OCI-LY7 (cell line): ENCODE measurements around the gene REEP6. TPM values are rescaled to one million over a fixed set of nuclear protein-coding genes. Genes with fewer than 3 reads are reported as not detected.

Experiments used
- BruUV-seq: library from RNA; stranded (reverse); fragments of 400-500 nt; replicated peaks from 2 replicates; lab custom pipeline; 2021; lab: Mats Ljungman, UMichigan
- CTCF ChIA-PET: fragments of 300-600 bp; sonication (Branson Sonifier 250); formaldehyde crosslinking; loops from one replicate; lab custom pipeline; 2022; ENCODE audit warnings: antibody characterized with exemption; ENCODE audit not compliant: unreplicated experiment; lab: Charles Lee
- POLR2A ChIA-PET: fragments of 300-600 bp; sonication (Branson Sonifier 250); formaldehyde crosslinking; loops from one replicate; lab custom pipeline; 2022; ENCODE audit warnings: antibody characterized with exemption; lab: Charles Lee
- DNase-seq: peaks from one replicate; pipeline ENCODE4 v3.0.0-alpha.2; 2015; ENCODE audit warnings: low spot score
- H2AFZ ChIP-seq: fragments of 200-600 bp; sonication (generic), shearing (Covaris generic); 2 replicates; pipeline ENCODE4 v1.6.1; 2014; ENCODE audit warnings: mild to moderate bottlenecking, antibody characterized with exemption, low read length, moderate library complexity
- H3K27ac ChIP-seq: fragments of 200-600 bp; sonication (generic); 2 replicates; pipeline ENCODE4 v1.5.1; 2014; ENCODE audit warnings: mixed run types, low read depth, mild to moderate bottlenecking, moderate library complexity, low read length, inconsistent platforms; ENCODE audit not compliant: poor library complexity, severe bottlenecking
- H3K36me3 ChIP-seq: fragments of 200-600 bp; sonication (generic); 2 replicates; pipeline ENCODE4 v1.6.1; 2014; ENCODE audit warnings: mild to moderate bottlenecking, antibody characterized with exemption, low read length, moderate library complexity, mixed read lengths; ENCODE audit not compliant: insufficient read depth
- H3K4me1 ChIP-seq: fragments of 200-600 bp; sonication (generic); 2 replicates; pipeline ENCODE4 v1.5.1; 2014; ENCODE audit warnings: mild to moderate bottlenecking, low read length; ENCODE audit not compliant: insufficient read depth, poor library complexity, severe bottlenecking
- H3K4me2 ChIP-seq: fragments of 200-600 bp; sonication (generic); 2 replicates; pipeline ENCODE4 v1.6.1; 2014; ENCODE audit warnings: mild to moderate bottlenecking, low read length
- H3K4me3 ChIP-seq: fragments of 200-600 bp; sonication (generic); 2 replicates; pipeline ENCODE4 v1.5.1; 2014; ENCODE audit warnings: mild to moderate bottlenecking, low read depth, low read length; ENCODE audit not compliant: poor library complexity, severe bottlenecking
- H3K79me2 ChIP-seq: fragments of 200-600 bp; sonication (generic); 2 replicates; pipeline ENCODE4 v1.6.1; 2016; ENCODE audit warnings: low read depth, mild to moderate bottlenecking, low read length, moderate library complexity, mixed read lengths; ENCODE audit not compliant: insufficient read depth
- H3K9me2 ChIP-seq: fragments of 200-600 bp; sonication (generic); 2 replicates; pipeline ENCODE4 v1.6.1; 2016; ENCODE audit warnings: mild to moderate bottlenecking, low read length, mixed read lengths; ENCODE audit not compliant: insufficient read depth
- H3K9me3 ChIP-seq: fragments of 200-600 bp; sonication (generic); 2 replicates; pipeline ENCODE4 v1.6.1; 2014; ENCODE audit warnings: mild to moderate bottlenecking, mixed run types, low read length, mixed read lengths
- H4K20me1 ChIP-seq: fragments of 200-600 bp; sonication (generic); 2 replicates; pipeline ENCODE4 v1.6.1; 2014; ENCODE audit warnings: mild to moderate bottlenecking, antibody characterized with exemption, low read length, moderate library complexity, mixed read lengths; ENCODE audit not compliant: insufficient read depth
- EZH2phosphoT487 ChIP-seq: fragments of 200-600 bp; sonication (generic); IDR thresholded peaks from 2 replicates; pipeline ENCODE4 v1.6.1; 2018; ENCODE audit warnings: low read depth, borderline replicate concordance, mild to moderate bottlenecking, mixed run types, antibody characterized with exemption, low read length, moderate library complexity, mixed read lengths
- intact Hi-C: fragments of 100-400 bp; cut with micrococcal nuclease; formaldehyde crosslinking; loops from one replicate; pipeline ENCODE4 v1.10.0; 2022; ENCODE audit not compliant: unreplicated experiment
- total RNA-seq, 2 experiments: library from RNA; depleted of rRNA in 1 of 2; stranded (reverse); fragments of >200 nt in 1 of 2; shearing (Covaris generic) in 1 of 2; gene quantifications; 2 replicates each; pipeline ENCODE4 v1.2.3, GENCODE V29; 2014 to 2022
- TF ChIP-seq, protein P1 (sequence below): fragments of 200-600 bp; sonication (generic); conservative IDR thresholded peaks from 2 replicates; pipeline ENCODE4 v1.5.1; 2014; ENCODE audit warnings: mild to moderate bottlenecking, antibody characterized with exemption, low read length, moderate library complexity, mixed read lengths

The REEP6 gene
- total RNA-seq, 2 experiments from 2014 or later: 1.3 to 3.6 TPM

DNA sequence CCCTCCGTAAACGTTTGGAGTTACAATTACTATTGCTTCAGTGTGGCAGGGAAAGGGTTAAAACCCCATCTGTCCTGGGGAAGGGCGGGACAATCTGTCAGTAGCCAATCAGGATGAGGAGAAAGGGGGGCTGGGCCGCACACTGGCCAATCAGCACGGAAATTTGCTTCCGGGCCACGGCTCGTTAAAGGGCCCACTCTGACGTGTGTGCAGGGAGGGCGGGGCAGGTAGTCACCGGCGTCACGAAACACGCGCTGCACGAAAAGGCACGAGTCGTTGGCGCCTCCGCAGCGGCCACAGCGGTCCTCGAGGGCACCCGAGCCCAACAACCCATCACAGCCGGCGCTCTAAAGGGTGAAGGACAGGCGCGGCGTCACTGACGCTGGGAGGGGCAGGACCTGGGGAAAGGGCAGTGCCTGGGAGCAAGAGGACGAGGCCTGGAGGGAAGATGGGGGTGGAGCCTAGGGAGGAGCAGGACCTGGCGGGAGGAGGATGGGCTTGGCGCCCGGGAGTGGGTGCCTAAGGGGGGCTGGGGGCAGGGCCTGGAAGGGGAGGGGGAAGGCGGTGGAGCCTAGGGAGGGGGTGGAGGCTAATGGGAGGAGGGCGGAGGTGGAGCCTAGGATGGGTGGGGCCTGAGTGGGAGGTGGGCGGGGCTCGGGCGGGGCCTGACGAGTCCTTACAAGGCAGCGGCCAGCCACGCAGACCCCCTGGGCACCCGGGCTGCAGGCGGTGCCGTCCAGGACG lies 17.0 kb downstream of the REEP6 start:
- intact Hi-C loops: no loop called here
- DNase-seq: peak; percentile 97
- no peaks in the 10 kb centered on the region for H4K20me1 ChIP-seq
- no peak for TF ChIP-seq EZH2phosphoT487
- TF ChIP-seq, protein P1, sequence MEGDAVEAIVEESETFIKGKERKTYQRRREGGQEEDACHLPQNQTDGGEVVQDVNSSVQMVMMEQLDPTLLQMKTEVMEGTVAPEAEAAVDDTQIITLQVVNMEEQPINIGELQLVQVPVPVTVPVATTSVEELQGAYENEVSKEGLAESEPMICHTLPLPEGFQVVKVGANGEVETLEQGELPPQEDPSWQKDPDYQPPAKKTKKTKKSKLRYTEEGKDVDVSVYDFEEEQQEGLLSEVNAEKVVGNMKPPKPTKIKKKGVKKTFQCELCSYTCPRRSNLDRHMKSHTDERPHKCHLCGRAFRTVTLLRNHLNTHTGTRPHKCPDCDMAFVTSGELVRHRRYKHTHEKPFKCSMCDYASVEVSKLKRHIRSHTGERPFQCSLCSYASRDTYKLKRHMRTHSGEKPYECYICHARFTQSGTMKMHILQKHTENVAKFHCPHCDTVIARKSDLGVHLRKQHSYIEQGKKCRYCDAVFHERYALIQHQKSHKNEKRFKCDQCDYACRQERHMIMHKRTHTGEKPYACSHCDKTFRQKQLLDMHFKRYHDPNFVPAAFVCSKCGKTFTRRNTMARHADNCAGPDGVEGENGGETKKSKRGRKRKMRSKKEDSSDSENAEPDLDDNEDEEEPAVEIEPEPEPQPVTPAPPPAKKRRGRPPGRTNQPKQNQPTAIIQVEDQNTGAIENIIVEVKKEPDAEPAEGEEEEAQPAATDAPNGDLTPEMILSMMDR: no peak
- H3K4me1 ChIP-seq: peaks cover 4% of the 10 kb centered on the region
- POLR2A ChIA-PET: interaction anchor here (0.5 to 0.6 kb wide), 2 partner anchors 114 to 162 kb away, joined by 3 to 4 read pairs; no protein-coding TSS in a partner anchor
- no TSS peak for BruUV-seq
- peak overlapping the region; percentile 67 for H3K27ac ChIP-seq
- H3K36me3 ChIP-seq: no peaks in the 10 kb centered on the region
- peak overlapping the region; percentile 81 for H3K4me2 ChIP-seq
- H2AFZ ChIP-seq: peak overlapping the region; percentile 86
- H3K4me3 ChIP-seq: peak overlapping the region; percentile 68
- CTCF ChIA-PET: no interaction called here
- H3K79me2 ChIP-seq: no peaks in the 10 kb centered on the region
- no peaks in the 10 kb centered on the region for H3K9me2 ChIP-seq
- no peaks in the 10 kb centered on the region for H3K9me3 ChIP-seq

DNA sequence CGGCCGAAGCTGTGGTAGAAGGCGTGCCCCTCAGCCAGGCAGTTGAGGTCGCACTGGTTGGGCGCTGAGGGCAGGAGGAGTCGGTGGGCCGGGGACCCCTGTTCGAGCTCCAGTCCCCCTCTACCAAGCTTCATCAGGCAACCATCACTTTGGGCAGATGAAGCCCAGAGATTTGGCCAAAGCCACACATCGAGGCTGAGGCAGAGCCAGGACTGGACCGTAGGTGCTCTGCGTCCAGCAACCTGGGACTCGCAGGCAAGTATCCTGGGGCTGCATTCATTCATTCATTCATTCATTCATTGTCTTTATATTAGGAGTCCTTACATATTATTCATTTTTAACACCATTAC lies 17.5 kb downstream of the REEP6 start:
- Histone ChIP-seq H4K20me1 (no peaks in the 10 kb centered on the region), H3K4me1 (peaks cover 4% of the 10 kb centered on the region), H3K27ac (no peak overlapping the region), H3K4me3 (peak overlapping the region; percentile 68), H3K4me2 (peak overlapping the region; percentile 81), H2AFZ (no peak overlapping the region), H3K79me2 (no peaks in the 10 kb centered on the region), H3K36me3 (no peaks in the 10 kb centered on the region), H3K9me3 (no peaks in the 10 kb centered on the region), H3K9me2 (no peaks in the 10 kb centered on the region)
- BruUV-seq: no TSS peak
- TF ChIP-seq EZH2phosphoT487: no peak
- TF ChIP-seq, protein P1: no peak
- intact Hi-C loops: no loop called here
- CTCF ChIA-PET: no interaction called here
- POLR2A ChIA-PET: interaction anchor here (0.5 kb wide), 1 partner anchor 114 kb away, joined by 4 read pairs; no protein-coding TSS in a partner anchor
- DNase-seq: no peak
